ENCODE measurements around the gene GPI. TPM values are rescaled to one million over a fixed set of nuclear protein-coding genes. Genes with fewer than 3 reads are reported as not detected.

The GPI gene
- total and polyA plus RNA-seq, 10 donors = 57.5 to 257 (median 161) TPM

DNA sequence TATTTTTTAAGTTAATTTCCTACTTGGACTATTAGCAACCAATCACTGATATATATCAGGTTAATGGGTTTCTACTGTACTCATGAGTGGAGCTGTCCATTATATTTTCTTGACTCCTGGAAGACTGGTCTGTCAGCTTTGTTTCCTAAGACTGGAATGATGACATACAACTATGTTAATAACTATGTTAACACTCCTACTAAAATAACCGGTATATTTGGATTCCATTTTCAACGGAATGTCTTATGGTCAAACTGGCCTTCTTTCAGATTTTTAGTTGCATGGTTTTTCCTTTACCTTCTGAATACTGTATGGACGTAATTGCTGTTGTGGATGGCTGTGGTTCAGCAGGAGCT, 45.8 kb upstream of the GPI start:
- TF ChIP-seq POLR2A (IDR thresholded peaks at IDR 0.05) = no peak
- intact Hi-C loops (cut with DNase I; ENCODE audit: low total_unique reads) = no loop called here
- Histone ChIP-seq H3K27ac (peak overlapping the region in 2 of 8 donors; percentile 0 to 81), H3K4me3 (no peak overlapping the region), H3K36me3 (peaks cover 0 to 46% (median 24%) of the 10 kb centered on the region in 6 donors), H3K27me3 (replicated peaks in 1 of 7) (no peaks in the 10 kb centered on the region), H3K4me1 (peaks cover 15 to 60% (median 51%) of the 10 kb centered on the region in 6 donors), H3K9me3 (no peaks in the 10 kb centered on the region)
- 89 to 95% (median 91%) methylated on average over 3 of the region's 3 CpGs for WGBS, 5 donors
- no peak for DNase-seq

DNA sequence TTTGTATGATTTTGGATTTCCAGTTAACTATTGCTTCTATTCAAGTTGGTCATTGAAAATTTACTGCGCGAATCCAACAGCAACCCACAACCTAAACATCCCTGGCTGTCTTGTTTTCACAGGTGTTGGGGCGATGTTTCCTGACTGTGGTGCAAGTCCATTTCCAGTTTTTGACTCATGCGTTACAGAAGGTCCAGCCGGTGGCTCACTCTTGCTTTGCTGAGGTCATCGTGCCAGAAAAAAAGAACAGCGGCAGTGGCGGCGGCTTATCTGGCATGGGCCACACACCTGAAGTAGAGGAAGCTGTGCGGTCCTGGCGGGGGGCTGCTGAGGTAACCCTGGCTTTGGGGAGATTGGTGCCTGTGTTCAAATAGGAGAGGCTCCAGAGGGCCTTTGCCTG, 45.2 kb upstream of the GPI start:
- no peaks in the 10 kb centered on the region for H3K9me3 ChIP-seq
- peaks cover 15 to 57% (median 46%) of the 10 kb centered on the region in 6 donors for H3K4me1 ChIP-seq
- 88 to 93% (median 91%) methylated on average over 11 of the region's 11 CpGs for WGBS, 5 donors
- H3K4me3 ChIP-seq = no peak overlapping the region
- intact Hi-C loops (cut with DNase I; ENCODE audit: low total_unique reads) = no loop called here
- TF ChIP-seq CTCF (IDR thresholded peaks at IDR 0.05 in 8 of 11, conservative IDR thresholded peaks at IDR 0.05 in 3 of 11) (no peak), POLR2A (IDR thresholded peaks at IDR 0.05) (no peak), POLR2AphosphoS5 (IDR thresholded peaks at IDR 0.05) (no peak)
- peaks cover 0 to 52% (median 27%) of the 10 kb centered on the region in 6 donors for H3K36me3 ChIP-seq
- peak overlapping the region in 5 of 8 donors; percentile 0 to 81 (median 7) for H3K27ac ChIP-seq
- no peaks in the 10 kb centered on the region for H3K27me3 ChIP-seq (replicated peaks in 1 of 7)
- no peak for DNase-seq

DNA sequence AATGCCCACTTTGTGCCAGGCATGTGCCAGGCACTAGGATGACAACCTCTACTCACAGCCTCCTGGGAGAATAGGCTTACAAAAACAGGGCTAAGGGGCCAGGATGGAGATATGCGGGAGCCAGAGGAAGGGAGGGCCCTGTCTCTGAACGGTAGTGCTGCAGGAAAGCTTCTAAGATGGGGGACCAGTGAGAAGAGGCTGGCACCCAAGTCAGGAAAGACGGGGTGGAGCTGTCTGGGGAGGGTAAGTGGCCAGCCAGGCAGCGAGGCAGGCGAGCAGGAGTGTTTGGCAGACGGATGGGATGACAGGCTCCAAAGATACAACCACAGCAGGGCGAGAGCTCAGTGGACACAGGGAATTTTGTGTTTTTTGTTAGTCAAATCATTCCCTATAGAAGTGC, 44.7 kb upstream of the GPI start:
- DNase-seq = no peak
- H3K27me3 ChIP-seq (replicated peaks in 1 of 7) = no peaks in the 10 kb centered on the region
- H3K9me3 ChIP-seq = no peaks in the 10 kb centered on the region
- H3K4me1 ChIP-seq = peaks cover 15 to 53% (median 43%) of the 10 kb centered on the region in 6 donors
- H3K4me3 ChIP-seq = no peak overlapping the region
- H3K27ac ChIP-seq = peak overlapping the region in 5 of 8 donors; percentile 0 to 81 (median 7)
- peaks cover 0 to 56% (median 31%) of the 10 kb centered on the region in 6 donors for H3K36me3 ChIP-seq
- intact Hi-C loops (cut with DNase I; ENCODE audit: low total_unique reads) = no loop called here
- TF ChIP-seq POLR2A (IDR thresholded peaks at IDR 0.05) = no peak
- TF ChIP-seq CTCF (IDR thresholded peaks at IDR 0.05 in 8 of 11, conservative IDR thresholded peaks at IDR 0.05 in 3 of 11) = no peak
- TF ChIP-seq POLR2AphosphoS5 (IDR thresholded peaks at IDR 0.05) = peak in 2 of 3 donors; percentile 13 to 45
- 68 to 75% (median 74%) methylated on average over 7 of the region's 7 CpGs for WGBS, 5 donors

- no peak for DNase-seq
- H3K4me3 ChIP-seq = no peak overlapping the region
- TF ChIP-seq POLR2A (IDR thresholded peaks at IDR 0.05) (no peak), CTCF (IDR thresholded peaks at IDR 0.05 in 8 of 11, conservative IDR thresholded peaks at IDR 0.05 in 3 of 11) (no peak), POLR2AphosphoS5 (IDR thresholded peaks at IDR 0.05) (no peak)
- H3K27me3 ChIP-seq (replicated peaks in 1 of 7) = no peaks in the 10 kb centered on the region
- intact Hi-C loops (cut with DNase I; ENCODE audit: low total_unique reads) = no loop called here
- peaks cover 0 to 71% (median 42%) of the 10 kb centered on the region in 6 donors for H3K36me3 ChIP-seq
- H3K4me1 ChIP-seq = peaks cover 12 to 40% (median 29%) of the 10 kb centered on the region in 6 donors
- H3K9me3 ChIP-seq = no peaks in the 10 kb centered on the region
- peak overlapping the region in 1 of 8 donors; percentile 6 for H3K27ac ChIP-seq
- 86 to 98% (median 96%) methylated on average over 6 of the region's 6 CpGs for WGBS, 5 donors
Measured at GRCh38 chr19:34321735-34322134, 43.3 kb upstream of the GPI start.
